T-helper 1 cell treated with Interleukin-12 subunit alpha and Interleukin-12 subunit beta and Interleukin-4 antibody, amounts not matched to agents 30 ng/mL and 1 ng/mL, for 36 hours (primary cell): Measurements from ENCODE around the gene SMC2. TPM values are rescaled to one million over a fixed set of nuclear protein-coding genes. Genes with fewer than 3 reads are reported as not detected.

Experiments used
- intact Hi-C: fragments of 100-400 bp; cut with micrococcal nuclease; formaldehyde crosslinking; loops from one replicate; pipeline ENCODE4 v1.15.1; 2024
- total RNA-seq: library from RNA; stranded (reverse); gene quantifications from 2 replicates; pipeline ENCODE4 v1.2.3, GENCODE V29; 2022

SMC2 gene
- total RNA-seq, 1 donor from 2014 or later = 49.8 TPM

DNA sequence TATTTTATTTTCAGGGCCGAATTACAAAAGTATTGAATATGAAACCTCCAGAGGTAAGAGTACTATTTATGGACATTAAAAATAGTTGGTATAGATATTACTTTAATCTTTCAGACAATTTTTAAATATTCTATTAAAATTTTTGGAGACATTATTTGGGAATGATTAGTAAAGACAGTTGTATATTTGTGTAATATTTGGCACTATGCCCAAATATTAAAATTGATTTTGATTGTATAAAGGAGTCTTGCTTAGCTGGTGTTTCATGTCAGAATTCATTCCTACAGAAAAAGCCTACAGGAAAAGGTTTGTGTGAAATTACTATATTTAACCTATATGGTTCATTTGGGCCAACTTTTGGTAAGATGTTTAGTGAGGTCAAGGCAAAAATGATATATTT, 5.5 kb downstream of the SMC2 start:
- intact Hi-C loops = loop anchor here (10.0 kb wide), 1 partner anchor 1315 kb away; no protein-coding TSS in a partner anchor

DNA sequence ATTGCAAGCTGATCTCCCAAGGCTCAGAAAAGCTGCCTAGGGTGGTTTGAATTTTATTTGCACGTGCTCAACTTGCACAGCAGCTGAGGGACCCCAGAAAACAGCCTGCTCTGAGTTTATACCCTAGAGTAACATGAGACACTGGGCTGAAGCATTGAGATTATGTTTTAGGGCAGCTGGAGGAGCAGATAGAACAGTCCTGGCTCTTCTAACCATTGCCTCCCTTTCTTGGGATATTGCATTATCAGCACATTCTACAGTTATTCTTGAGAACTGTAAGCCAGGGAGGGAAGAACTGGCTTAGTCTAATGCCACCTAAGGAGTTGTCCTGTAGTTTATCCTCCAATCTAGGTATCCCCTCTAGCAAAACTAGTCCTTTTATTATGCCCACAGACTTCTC, 10.3 kb downstream of the SMC2 start:
- intact Hi-C loops = no loop called here

DNA sequence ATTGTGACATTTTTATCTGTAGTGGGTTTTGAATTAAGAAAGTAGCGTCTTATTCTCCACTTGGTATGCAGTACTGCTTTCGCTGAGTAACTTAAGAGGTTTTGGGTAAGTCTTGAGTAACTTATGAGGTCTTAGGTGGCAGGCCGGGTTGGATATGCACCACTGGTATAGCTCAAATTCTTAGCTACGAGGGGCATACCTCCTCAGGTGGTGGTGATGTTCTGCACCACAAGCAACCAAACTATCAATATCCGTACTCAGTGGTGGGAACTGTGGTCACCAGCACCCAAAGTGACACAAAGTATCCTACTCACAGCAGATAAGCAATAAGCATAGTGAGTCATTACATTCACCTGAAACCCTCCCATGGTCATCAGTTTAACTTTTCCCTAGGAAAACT, 13.7 kb downstream of the SMC2 start:
- intact Hi-C loops = no loop called here

DNA sequence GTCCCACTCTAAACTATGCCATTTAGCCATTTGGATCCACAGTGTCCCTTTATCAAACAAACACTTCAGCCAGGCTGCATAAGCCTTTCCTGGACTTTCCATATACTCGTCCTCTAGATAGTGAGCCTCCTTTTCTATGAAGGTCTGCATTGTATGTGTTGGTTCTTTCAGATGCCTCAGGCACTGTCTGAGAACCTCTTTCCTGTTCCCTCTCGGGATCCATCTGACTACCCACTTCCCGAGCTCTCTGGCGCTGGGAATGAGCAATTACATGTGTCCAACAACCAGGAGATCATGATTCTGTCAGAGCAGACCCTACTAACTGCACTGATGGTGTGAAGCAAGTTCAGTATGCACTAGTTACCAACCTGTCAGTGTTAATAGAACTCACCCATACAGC, 14.2 kb downstream of the SMC2 start:
- intact Hi-C loops = no loop called here

- intact Hi-C loops = no loop called here
Observed at GRCh38 chr9:104110509-104110908, 16.4 kb downstream of the SMC2 start.

GRCh38 chr9:104118916-104119315, 24.8 kb downstream of the SMC2 start:
- intact Hi-C loops = no loop called here

DNA sequence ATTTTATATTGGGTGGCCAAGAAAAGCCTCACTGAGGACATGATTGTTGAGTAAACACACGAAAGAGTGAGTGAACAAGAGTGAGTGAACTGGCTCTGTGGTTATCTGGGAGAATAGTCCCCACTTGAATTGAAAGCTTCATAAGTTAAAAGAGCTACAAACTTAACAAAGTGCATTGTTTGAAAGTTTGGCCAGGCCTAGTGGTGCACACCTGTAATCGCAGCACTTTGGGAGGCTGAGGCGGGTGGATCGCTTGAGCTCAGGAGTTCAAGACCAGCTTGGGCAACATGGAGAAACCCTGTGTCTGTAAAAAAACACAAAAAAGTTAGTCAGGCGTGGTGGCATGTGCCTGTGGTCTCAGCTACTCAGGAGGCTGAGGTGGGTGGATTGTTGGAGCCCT, 26.9 kb downstream of the SMC2 start:
- intact Hi-C loops = no loop called here

- intact Hi-C loops = no loop called here
Observed at GRCh38 chr9:104138243-104138868, 44.2 kb downstream of the SMC2 start.

- intact Hi-C loops = no loop called here
Observed at GRCh38 chr9:104142799-104143549, 48.9 kb downstream of the SMC2 start.

DNA sequence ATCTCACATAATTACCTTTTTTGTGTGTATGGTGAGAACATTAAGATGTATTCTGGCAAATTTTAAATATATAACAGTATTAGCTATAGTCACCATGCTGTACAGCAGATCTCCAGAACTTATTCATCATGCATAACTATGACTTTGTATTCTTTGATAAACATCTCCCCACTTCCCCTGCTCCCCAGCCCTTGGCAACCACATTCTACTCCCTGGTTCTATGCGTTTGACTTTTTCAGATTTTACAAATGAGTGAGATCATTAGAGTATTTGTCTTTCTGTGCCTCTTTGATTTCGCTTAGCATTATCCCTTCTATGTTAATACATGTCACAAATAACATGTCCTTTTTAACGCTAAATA, 49.4 kb downstream of the SMC2 start:
- intact Hi-C loops = no loop called here

GRCh38 chr9:104144336-104144735, 50.2 kb downstream of the SMC2 start:
- intact Hi-C loops = no loop called here

GRCh38 chr9:104173067-104173466, 79.0 kb downstream of the SMC2 start:
- intact Hi-C loops = no loop called here

- intact Hi-C loops = loop anchor here (1.0 kb wide), 1 partner anchor 566 kb away; no protein-coding TSS in a partner anchor
Observed at GRCh38 chr9:104177003-104177611, 83.0 kb downstream of the SMC2 start.

DNA sequence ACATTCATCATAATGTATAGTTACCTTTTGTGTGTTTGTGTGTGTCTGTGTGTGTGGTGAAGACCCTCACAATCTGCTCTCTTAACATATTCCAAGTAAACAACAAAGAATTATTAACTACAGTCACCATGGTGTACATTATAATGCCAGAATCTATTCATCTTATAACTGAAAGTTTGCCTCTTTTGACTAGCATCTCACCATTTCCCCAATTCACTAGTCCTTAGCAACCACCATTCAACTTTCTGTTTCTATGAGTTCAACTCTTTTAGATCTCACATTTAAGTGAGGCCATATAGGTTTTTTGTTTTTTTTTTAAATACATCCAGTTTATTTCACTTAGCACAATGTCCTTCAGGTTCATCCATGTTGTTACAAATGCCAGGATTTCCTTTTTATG, 83.6 kb downstream of the SMC2 start:
- intact Hi-C loops = loop anchor here (1.0 kb wide), 1 partner anchor 566 kb away; no protein-coding TSS in a partner anchor
